Measurements from ENCODE around the gene RHBDD3.

RHBDD3 gene

GRCh38 chr22:29216873-29217666 lies 50.7 kb downstream of the RHBDD3 start:
- FAIRE-seq = no peak

- FAIRE-seq = no peak
Observed at GRCh38 chr22:29216011-29216872, 51.5 kb downstream of the RHBDD3 start.

GRCh38 chr22:29215012-29215860 lies 52.5 kb downstream of the RHBDD3 start:
- no peak for FAIRE-seq

GRCh38 chr22:29214232-29214631 lies 53.5 kb downstream of the RHBDD3 start:
- FAIRE-seq = no peak

GRCh38 chr22:29213493-29213892 lies 54.3 kb downstream of the RHBDD3 start:
- no peak for FAIRE-seq

- no peak for FAIRE-seq
Observed at GRCh38 chr22:29212743-29213142, 55.0 kb downstream of the RHBDD3 start.

GRCh38 chr22:29211466-29211865 lies 56.3 kb downstream of the RHBDD3 start:
- FAIRE-seq = no peak

GRCh38 chr22:29211066-29211465 lies 56.7 kb downstream of the RHBDD3 start:
- FAIRE-seq = no peak

Measured in endometrium (tissue), 2 donors.